Measurements from ENCODE around the gene GRM1.

- TF ChIP-seq CTCF (IDR thresholded peaks at IDR 0.05; ENCODE audit: low read depth, low read length) (no peak), EZH2phosphoT487 (IDR thresholded peaks at IDR 0.05; ENCODE audit: low read depth) (no peak)
Measured at GRCh38 chr6:146135167-146135566, 106.3 kb downstream of the GRM1 start.

Measured in OCI-LY3 (cell line).